HL-60/S4 treated with retinoic acid at 250 ng/mL for 4 days and 3 days (cell line): ENCODE data around the gene KIAA2012.
"Not testable (repeated sequence)": the region's sequence is repeated elsewhere in the genome, so short reads cannot be mapped to it uniquely, and the experiment has no call there.

ENCODE experiments used
- in situ Hi-C: fragments of 300-500 bp; cut with MboI; formaldehyde crosslinking; loops from 2 replicates; pipeline ENCODE4 v1.7.0; 2022; ENCODE audit warnings: low sequenced_read_pairs

Gene KIAA2012

DNA sequence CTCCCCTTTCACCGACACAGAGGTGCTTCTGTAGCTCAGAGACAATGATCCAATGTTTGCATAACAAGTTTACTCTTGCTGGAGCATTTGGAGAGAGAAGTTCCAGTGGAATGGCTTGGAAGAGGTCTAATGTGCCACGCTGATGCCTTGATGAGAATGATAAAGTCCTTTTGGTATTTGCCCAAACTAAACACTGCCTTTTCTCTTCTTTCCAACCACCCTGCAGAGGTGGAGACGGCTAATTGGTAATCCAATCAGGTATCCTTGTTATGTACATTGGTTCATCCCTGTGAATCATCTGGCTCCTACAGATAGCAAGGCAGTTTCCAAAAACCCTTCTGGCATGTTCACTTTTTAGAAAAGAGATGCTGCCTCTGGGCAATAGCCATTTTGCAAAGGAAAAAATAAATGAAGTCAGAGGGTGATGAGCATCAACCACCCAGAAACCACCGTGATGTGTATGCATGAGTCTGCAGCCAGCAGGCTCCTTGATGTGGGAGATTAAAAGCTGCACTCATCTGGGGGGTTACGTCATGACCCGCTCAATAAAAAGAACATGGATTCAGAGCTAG, 40.6 kb downstream of the KIAA2012 start:
- in situ Hi-C loops, result no loop called here

DNA sequence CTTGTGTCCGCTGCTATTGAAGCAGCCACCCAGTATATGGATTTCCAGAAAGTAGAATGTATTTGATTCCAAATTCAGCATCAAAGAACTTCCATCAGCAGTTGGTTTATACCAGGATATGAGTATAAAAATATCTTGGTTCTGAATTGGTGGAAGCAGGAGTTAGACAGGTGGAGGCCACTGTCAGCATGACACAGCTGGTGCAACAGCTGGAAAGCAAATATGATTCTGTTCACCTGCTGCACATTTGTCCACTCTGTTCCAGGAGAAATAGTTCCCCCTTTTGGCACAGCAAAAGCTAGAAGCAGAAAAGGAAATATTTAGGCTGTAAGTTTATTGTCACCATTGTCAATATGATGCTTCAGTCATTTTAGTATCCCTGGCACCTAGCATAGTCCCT, 41.2 kb downstream of the KIAA2012 start:
- in situ Hi-C loops, result no loop called here

DNA sequence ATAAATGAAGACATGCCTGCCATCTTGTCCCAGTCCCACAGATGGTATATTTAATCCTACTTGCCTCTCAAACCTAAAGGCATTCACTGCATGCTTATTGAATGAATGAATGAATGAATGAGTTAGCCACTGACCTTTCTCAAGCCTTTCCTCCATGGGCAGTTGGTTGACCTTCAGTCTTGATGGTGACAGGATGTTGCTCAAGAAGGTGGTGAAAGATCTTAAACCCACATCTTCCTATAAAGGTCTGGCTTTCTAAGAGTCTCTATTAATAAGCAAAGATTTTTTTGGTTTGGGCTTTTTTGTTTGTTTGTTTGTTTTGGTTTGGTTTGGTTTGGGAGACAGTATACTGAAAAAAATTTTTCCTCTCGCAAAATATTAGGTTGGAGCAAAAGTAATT, 41.7 kb downstream of the KIAA2012 start:
- in situ Hi-C loops, result no loop called here

DNA sequence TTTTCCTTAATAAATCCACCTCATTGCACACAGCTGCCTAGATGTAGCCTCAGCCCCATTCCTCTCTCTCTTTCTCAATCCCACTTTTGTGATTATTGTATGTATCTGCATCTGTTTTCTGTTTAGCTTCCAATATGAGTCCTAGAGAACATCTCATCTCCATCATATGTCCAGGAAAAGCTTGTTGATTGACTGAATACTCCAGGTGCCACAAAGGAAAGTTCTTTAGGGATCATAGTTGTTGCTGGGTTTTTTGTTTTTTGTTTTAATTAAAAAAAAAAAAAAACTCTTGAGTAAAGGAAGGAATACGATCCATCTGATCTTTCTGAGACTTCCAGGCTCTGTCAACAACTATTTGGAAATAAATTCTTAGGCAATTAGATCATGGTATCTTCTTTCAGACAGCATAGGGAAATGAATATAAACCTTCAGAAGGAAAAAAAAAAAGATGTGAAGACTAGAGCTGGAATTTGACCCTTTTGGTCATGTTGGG, 42.5 kb downstream of the KIAA2012 start:
- in situ Hi-C loops, result no loop called here

DNA sequence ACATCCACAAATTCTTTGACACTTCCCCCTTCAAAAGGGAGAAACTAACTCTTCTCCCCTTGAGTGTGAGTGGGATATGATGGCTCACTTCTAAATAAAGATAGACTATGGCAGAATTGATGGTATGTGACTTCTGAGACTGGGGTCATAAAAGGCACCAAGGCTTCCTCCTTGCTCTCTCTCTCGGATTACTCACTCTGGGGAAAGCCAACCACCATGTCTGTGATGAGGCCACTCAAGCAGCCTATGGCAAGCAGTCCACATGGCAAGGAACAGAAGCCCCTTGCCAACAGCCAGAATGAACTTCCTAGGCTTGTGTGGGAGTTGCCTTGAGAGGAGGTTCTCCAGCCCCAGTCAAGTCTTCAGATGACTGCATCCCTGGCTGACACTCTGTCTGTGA, 43.6 kb downstream of the KIAA2012 start:
- in situ Hi-C loops, result no loop called here

DNA sequence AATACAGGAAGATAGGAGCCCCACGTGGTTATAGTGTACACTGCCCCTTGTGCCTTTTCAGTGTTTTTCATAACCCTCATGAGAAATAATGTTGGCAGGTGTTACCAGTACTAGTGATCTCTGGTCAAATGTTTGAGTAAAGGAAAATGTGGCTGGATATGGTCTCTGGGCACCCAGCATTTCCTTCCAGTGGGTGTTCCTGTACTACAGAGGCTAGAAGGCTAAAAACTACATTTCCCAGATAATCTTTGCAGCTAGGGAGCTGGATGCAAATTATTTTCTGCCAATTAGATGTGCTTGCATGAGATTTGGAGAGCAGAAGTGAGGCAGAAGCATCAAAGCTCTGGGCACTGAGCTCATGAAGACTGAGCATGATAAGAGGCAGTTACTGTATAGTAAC, 45.1 kb downstream of the KIAA2012 start:
- in situ Hi-C loops, result no loop called here

DNA sequence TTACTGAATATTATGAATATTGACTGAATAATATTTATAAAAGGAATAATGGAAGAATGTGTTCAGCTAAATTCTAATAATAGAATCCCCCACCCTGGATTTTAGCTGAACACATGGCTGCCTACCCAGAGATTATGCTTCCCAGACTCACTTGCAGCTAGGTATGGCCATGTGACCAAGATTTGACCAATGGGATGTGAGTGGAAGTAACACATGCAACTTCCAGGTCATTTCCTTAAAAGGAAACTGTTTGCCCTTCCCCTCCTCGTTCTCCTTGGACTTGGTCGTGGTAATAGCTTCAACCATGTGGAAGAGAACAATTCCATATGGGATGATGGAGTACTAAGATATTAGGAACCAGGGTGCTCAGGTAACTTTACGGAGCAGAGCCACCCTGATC, 47.8 kb downstream of the KIAA2012 start:
- in situ Hi-C loops, result no loop called here

DNA sequence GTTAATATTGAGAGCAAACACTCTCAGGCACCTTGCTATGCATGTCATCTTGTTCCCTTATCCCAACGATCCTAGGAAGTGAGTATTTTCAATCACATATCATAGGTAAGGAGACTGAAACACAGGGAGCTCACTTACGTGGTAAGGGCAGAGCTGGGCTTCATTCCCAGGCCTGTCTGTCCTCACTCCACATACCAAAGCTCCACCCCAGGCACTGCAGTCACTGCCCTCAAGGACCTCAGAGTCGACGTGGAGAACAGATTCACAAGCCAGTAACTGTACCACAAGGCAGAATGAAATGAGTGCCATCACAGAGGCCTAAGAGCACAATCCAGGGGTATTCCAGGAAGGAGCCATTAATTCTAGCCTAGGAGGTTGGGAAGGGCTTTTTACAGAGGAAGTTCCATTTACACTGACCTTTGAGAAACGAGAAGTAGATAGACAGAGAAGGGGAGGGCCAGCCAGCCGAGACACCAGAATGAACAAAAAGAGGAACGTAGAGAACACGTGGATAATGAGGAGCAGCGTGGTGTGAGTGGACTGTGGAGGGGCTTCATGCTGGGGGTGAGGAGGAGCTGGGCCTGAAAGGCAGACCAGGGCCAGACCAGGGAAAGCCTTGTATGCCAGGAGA, 48.6 kb downstream of the KIAA2012 start:
- in situ Hi-C loops, result no loop called here

DNA sequence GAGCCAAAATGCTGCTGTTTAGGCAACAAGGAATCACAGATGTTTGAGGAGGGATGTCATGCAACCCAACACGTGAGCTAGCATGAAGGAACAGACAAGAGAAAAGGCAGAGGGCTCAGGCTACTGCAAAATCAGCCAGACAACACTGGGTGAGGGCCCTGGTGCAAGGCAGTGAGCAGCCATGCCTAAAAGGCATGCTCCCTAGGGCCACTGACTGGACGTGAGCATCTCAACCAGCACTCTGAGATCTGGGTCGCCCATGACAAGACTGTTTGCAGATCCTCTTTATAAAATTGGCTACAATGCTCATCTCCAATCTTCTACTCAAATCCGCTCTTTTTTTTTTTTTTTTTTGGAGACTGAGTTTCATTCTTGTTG, 49.1 kb downstream of the KIAA2012 start:
- in situ Hi-C loops, result no loop called here

DNA sequence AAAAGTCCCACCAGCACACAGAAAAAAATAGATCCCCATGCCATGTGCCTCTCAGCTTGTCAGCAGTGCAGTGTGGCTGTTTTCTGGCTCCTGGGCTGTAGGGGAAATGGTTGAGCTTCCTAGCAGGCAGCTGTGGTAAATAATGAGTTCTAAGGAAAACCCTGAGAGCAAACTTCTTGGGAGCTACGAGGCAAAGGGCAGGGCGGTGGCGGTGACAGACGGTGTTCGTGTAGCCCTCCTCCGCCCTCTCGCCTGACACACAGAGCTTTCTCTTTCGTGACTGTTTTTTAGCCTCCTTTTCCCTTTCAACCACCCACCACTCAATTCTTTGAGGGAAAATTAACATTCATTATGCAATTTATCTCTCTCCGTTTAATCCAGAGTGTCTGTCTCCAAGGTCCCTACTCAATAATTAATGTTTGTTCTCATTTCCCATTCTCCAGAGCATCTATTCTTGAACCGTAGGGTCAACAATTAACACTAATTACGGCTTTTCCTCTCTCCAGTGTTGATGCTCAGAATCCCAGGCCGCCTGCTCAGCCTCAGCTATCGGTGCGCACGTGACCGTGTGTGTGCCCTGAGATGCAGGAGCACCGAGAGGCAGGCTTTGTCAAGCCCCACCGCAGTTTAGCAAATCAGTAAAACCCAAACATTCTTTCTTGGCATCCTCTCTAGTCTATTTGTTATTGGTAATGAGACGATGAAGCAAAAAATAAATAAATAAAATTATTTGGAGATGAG, 50.1 kb downstream of the KIAA2012 start:
- in situ Hi-C loops, result no loop called here

DNA sequence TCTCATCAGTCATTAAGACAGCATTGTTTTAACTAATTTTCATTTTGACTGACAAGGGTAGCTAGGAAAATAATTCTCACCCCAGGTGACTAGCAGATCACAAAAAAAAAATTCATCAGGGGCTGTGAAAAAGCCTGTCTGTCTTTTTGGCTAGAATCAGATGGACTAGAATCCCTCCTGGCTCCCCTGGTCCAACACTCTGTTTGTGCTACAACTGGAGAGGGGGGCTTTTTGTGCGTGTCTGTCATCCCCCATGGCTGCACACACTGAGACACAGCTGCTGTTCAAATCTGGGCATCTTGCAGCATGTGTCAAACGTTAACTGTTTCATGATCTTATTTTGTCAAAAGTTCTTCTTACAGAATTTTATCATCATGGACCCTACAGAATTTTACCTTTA, 51.2 kb downstream of the KIAA2012 start:
- in situ Hi-C loops, result no loop called here

DNA sequence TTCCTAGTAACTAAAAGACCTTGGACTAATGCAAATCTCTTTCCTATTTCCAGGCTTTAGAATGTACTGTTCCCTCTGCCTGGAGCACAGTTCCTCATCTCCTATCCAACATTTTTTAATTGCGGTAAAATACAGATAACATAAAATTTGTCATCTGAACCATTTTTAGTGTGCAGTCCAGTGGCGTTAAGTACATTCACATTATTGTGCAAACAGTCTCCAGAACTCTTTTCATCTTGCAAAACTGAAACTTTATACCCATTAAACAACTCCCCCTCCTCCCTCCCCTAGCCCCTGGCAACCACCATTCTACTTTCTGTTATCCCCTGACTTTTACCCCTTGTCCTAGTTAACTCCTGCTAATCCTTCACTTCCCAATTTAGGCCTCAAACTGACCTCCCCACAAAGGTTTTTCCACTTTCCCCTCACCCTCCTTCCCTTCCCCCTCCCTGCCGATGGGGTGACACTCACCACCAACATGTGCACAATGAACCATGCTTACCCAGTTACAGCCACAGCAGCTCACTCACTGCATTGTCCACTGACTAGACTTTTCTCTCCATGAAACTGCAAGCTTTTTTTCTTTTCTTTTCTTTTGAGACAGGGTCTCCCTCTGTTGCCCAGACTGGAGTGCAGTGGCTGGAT, 54.8 kb downstream of the KIAA2012 start:
- in situ Hi-C loops, result no loop called here

DNA sequence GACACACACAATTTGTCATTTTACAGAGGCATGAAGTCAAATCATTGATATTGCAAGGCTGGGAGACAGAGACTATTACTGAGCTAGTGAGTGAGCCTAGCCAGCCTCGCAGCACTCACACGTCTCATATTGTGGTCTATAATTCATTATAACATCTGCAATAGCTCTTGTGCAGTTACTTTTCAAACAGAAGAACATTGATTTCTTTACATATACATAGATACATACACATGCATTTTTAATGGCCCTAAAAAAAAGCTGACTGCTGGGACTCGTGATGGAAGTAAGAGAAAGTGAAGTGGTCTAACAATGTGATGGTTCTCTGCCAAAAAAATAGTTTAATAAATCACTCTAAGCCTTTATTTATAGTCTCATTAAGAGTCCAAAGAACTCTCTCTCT, 56.8 kb downstream of the KIAA2012 start:
- in situ Hi-C loops, result no loop called here

DNA sequence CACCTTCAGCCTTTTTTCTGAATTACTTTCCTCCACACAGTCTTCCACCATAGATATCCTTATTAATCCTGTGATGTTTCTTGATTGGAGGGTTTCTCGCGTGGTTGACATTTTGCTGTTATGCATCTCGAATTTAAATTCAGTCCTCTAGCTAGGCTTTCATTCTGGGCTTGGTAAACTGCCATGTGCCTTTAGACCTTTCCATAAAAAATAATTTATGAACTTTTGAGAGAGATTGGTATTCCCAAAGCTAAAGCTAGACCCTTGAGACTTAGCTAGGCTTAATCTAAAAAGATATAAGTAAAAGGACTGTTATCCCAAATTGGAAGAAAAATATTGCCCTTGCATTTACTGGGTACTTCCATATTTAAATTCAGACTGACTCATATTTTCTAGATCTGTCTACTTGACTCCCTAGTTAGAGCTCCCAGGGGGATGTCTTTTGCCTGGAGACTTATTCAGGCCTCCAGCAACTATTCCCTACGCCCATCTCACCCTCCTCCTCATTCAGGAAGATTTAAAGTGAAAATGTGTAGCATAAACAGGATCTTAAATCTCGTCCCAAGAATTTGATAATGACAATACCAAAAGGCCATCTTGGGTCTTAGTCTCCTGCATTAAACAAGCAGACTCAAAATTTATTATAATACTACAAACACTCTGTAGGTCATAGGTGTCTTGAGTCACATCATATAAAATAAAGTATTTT, 60.3 kb downstream of the KIAA2012 start:
- in situ Hi-C loops, result no loop called here

DNA sequence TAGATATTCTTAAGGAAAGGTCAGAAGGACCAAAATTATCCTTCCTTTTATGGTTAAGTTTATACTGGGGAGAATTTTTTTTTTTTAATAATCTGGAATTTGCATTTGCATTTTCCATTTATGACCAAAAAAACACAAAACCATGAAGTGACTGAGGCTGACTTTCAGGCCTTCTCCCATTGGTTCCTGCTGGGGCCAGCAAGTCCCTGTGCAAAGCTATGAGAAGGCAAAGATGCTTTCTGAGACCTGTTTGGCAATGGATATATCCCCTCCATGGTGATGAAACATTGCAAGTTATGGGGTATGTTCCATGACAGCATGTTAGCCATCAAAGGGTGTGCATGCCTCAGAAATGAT, 60.8 kb downstream of the KIAA2012 start:
- in situ Hi-C loops, result no loop called here

DNA sequence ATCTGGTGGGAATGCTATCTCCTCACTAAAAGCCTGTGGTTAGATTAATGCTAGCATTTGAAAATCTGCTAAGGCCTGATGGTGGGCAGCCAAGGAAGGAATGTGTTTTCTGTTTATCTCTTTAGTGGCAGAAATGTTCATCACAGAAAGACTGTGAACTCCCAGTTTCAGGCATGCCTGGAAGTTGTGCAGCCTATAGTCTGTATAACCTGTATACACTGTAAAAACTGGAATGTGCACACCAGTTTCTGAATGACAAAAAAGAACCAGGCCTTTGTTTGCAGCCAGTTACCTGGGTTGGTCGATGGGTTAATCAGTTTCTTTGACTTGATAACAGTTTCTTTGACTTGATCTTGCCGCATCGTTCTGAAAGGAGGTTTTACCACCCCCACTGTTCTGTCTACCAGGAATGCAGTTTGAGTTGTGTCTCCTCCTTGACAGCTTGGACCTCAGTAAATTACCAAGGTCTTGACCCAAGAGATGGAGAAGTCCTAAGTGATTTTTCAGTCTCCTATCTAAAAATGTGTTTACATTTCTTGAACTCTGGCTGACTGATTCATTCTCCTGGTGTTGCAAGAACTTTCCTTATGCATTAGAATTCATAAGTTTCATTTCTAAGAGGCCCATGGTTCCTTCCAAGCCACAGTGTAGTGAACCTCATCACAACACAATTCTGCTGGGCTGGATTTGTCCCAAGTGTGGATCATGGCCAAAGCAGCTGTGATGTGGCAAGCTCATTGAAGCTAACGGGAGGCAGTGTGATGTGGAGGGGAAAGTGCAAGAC, 62.2 kb downstream of the KIAA2012 start:
- in situ Hi-C loops, result no loop called here

DNA sequence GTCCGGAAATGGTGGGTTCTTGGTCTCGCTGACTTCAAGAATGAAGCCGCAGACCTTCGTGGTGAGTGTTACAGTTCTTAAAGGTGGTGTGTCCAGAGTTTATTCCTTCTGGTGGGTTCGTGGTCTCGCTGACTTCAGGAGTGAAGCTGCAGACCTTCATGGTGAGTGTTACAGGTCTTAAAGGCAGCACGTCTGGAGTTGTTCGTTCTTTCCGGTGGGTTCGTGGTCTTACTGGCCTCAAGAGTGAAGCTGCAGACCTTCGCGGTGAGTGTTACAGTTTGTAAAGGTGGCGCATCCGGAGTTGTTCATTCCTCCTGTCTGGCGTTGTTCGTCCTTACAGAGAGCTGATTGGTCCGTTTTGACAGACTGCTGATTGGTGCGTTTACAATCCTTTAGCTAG, 63.0 kb downstream of the KIAA2012 start:
- in situ Hi-C loops, result not testable (repeated sequence)

DNA sequence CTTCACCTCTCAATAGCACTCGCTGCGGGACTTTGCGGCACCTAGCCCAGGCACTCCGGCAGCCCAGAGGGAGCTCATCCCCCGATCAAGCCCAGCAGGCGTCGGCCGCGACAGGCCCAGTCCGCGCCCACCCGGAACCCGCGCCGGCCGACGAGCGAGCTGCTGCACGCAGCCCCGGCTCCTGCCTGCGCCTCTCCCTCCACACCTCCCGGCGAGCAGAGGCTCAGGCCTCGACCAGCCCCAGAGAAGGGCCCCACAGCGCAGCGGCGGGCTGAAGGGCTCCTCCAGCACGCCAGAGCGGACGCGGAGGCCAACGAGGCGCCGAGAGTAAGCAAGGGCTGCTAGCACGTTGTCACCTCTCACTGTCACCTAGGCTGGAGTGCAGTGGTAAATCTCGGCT, 63.5 kb downstream of the KIAA2012 start:
- in situ Hi-C loops, result no loop called here

DNA sequence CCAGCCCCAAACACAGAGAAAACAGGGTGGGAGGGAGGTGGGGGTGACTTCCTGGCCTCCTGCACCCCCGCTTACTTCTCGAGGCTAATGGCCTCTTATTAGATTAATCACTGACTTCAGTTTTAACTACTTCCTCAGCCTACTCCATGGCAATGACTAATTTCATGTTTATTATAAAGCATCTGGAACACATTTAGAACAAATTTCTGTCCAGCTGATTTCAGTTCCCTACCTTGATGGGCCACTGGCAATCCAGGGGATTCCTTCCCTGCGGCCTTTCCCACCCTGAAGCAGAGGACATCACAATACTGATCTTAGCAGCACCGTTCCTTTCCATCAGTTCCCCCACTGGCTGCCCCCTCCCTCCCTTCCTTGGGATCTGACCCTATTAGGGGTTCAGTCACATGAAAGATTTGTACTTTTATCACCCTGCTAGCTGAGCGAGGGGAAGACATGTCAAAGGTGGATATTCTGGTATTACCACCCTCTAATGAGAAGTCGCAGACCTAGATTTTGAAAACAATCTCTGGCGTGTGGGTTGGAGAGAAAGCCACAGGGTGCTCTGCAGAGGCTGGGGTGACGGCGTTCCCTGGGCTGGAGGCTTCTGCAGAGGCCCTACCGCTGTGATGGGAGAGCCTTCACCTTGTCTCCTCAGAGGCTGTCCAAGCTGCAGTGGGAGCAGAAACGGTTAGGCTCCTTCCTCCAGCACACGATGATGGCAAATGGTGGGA, 67.6 kb downstream of the KIAA2012 start:
- in situ Hi-C loops, result no loop called here
